Fibroblast of villous mesenchyme (primary cell): ENCODE results near the gene CNTRL. TPM values are rescaled to one million over a fixed set of nuclear protein-coding genes. Genes with fewer than 3 reads are reported as not detected.

Experiments
- DNase-seq: peaks from one replicate; pipeline ENCODE4 v3.0.0-alpha.2; 2010; ENCODE audit warnings: low read depth
- H3K4me3 ChIP-seq: 2 replicates; pipeline ENCODE4 v1.5.1; 2011; ENCODE audit warnings: low read depth, mild to moderate bottlenecking, low read length
- total RNA-seq: library from RNA; depleted of rRNA; stranded (reverse); fragments of >200 nt; gene quantifications from 2 replicates; pipeline ENCODE4 v1.2.3, GENCODE V29; 2012
- TF ChIP-seq, protein P1 (sequence below): IDR thresholded peaks from 2 replicates; pipeline ENCODE4 v1.5.1; 2012; ENCODE audit warnings: low read depth, mild to moderate bottlenecking, low read length; ENCODE audit not compliant: insufficient read depth

CNTRL gene
- total RNA-seq, 1 donor = 6.5 TPM

DNA sequence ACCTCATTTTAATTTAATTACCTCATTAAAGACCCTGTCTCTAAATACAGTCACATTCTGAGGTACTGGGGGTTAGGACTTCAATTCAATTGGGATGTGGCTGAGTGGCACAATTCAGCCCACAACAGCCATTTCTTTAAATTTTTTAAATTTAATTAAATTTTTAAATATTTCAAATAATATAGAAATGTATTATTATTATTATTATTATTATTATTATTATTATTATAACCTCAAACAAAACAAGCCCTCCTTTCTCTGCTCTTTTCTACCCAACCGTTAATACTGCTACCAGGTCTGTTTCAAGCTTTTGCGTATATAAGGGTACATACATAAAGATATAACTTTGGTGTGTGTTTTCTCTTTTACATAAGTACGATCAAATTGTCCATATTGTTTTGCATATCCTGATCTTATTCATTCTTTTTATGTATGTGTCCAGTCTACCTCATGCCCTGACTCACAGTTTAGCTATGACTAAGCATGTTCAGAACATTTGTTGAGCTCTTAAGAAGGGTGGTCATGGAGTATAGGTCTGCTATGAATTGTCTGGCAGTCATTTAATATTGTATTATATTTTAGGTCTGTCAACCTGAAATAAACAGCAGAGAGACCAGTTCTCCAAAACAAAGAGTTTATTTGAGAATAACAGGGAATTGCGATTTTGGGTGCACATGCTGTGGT lies 143.0 kb downstream of the CNTRL start:
- no peak overlapping the region for H3K4me3 ChIP-seq
- no peak for DNase-seq
- TF ChIP-seq, protein P1, sequence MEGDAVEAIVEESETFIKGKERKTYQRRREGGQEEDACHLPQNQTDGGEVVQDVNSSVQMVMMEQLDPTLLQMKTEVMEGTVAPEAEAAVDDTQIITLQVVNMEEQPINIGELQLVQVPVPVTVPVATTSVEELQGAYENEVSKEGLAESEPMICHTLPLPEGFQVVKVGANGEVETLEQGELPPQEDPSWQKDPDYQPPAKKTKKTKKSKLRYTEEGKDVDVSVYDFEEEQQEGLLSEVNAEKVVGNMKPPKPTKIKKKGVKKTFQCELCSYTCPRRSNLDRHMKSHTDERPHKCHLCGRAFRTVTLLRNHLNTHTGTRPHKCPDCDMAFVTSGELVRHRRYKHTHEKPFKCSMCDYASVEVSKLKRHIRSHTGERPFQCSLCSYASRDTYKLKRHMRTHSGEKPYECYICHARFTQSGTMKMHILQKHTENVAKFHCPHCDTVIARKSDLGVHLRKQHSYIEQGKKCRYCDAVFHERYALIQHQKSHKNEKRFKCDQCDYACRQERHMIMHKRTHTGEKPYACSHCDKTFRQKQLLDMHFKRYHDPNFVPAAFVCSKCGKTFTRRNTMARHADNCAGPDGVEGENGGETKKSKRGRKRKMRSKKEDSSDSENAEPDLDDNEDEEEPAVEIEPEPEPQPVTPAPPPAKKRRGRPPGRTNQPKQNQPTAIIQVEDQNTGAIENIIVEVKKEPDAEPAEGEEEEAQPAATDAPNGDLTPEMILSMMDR = no peak

DNA sequence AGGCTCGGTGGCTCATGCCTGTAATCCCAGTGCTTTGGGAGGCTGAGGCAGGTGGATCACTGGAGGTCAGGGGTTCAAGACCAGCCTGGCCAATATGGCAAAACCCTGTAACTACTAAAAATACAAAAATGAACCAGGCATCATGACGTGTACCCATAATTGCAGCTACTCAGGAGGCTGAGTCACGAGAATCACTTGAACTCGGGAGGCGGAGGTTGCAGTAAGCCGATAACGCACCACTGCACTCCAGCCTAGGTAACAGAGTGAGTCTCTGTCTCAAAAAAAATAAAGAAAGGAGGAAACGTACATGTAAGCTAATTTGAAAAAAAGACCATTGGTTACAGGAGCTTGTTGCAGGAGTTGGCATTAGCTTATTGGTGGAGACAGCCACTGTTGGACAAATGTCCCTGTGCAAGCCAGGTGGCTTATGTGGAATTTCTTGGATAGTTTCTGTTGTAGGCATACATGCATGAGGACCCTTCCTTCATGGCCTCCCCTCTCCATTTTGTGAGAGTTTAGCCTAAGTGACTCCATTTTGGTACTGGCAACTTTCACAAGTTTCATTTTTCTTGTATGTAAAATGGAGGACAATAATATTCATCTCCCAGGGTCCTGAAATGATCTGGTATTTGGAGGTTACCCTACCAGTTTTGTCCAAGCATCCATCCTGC lies 143.7 kb downstream of the CNTRL start:
- TF ChIP-seq, protein P1 = no peak
- no peak overlapping the region for H3K4me3 ChIP-seq
- DNase-seq = no peak

DNA sequence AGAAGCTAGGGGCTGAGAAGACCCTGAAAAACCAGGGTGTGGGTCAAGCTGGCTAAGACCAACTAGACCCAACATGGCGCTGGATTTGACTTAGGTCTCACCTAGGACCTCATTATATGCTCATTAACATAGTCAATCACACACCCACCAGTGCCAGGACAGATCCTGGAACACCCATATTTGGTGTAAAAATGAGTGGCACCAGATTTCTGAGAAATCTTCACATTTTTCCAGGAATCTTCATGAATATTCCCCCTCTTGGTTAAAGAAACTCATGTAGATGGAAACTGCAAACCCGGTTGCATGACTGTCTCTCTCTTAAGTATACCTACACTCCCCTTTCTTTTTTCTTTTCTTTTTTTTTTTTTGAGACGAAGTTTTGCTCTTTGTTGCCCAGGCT lies 144.8 kb downstream of the CNTRL start:
- TF ChIP-seq, protein P1 = no peak
- DNase-seq = no peak
- H3K4me3 ChIP-seq = no peak overlapping the region

DNA sequence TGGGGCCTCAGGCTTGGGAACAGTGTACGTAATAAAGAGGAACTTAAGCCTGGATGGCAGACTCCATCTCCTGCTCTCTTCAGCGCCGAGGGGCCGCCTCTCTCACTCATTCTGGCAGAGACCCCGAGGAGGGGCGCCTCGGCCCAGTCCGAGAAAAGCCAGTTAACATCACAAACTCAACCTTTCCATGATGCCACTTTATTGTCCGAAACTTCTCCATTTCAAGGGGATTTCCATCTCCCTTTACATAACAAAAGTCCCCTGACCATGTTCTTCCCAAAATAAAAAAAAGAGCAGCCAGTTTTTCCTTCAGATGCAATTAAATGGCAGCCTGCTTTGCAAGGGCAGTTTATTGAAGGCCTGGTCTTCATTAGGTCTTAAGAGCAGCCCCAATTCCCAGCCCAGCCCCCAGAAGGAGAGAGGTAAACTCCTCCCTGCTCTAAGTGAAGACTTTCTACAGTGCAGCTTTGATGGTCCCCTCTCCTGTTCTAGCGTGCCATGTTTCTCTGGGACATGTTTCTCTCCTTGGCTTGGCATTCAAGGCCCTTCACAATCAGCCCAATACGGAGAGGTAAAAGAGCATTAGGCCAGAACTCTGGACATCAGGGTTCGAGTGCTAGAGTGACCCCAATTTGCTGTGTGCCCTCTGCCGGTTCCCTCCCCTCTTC lies 146.4 kb downstream of the CNTRL start:
- TF ChIP-seq, protein P1 = no peak
- no peak overlapping the region for H3K4me3 ChIP-seq
- no peak for DNase-seq

DNA sequence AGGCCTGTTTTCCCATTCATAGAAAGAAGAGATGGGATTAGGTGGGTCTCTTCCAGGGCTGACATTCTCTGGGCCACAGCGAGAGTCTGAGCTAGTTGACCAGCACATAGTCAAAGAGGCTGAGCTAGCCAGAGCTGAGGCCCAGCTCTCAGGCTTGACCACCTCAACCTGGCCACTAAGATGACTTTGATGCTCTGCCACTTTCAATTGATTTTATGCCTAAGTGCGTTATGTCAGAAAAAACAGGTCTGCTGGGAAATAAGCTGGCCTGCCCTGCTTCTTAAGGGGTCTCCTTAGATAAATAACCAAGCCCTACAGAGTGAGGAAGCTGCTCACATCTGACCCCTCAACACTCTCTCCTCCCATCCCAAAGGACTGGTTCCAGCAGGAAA lies 146.9 kb downstream of the CNTRL start:
- no peak for DNase-seq
- H3K4me3 ChIP-seq = no peak overlapping the region
- TF ChIP-seq, protein P1 = no peak

DNA sequence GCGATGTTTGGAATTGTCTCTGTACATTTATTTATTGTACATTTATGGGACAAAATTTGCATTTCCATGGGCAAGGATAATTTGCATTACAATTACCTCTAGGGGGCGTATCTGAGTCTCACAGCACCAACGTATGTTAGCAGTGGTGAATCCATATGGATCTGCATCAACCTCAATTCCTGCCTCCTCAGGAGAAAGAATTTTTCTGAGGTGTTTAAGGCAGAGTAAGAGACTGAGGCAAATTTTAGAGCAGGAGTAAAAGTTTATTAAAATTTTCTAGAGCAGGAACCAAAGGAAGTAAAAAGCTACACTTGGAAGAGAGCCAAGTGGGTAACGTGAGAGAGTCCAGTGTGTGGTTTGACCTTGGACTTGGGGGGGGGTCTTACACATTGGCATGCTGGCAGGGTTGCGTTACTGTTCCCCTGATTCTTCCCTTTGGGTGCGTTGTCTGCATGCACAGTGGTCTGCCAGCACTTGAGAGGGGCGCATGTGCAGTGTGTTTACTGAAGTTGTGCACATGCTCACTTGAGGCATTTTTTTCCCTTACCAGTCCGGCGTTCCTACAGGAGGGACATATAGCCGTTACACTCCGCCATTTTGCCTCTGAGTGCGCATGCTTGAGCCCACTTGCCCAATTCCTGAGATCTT lies 147.9 kb downstream of the CNTRL start:
- DNase-seq = peak; percentile 68
- TF ChIP-seq, protein P1 = peak; percentile 84
- no peak overlapping the region for H3K4me3 ChIP-seq
